GM23338 (cell line): ENCODE data around the gene ADAP1. TPM values are rescaled to one million over a fixed set of nuclear protein-coding genes. Genes with fewer than 3 reads are reported as not detected.
"Not testable (repeated sequence)": the region's sequence is repeated elsewhere in the genome, so short reads cannot be mapped to it uniquely, and the experiment has no call there.

Experiments
- ATAC-seq: fragments of 200-7000 bp; cut with Tn5 transposase; 3 replicates; pipeline ENCODE4 v1.9.1; 2020
- DNase-seq: peaks from one replicate; pipeline ENCODE4 v3.0.0-alpha.2; 2015; ENCODE audit warnings: low spot score
- H2AFZ ChIP-seq: fragments of 200-600 bp; sonication (generic); 2 replicates; pipeline ENCODE4 v1.8.0; 2016; ENCODE audit warnings: antibody characterized with exemption, mild to moderate bottlenecking, moderate library complexity
- H3F3A ChIP-seq: fragments of 200-600 bp; sonication (generic); replicated peaks from 2 replicates; pipeline ENCODE4 v1.8.0; 2017; ENCODE audit warnings: antibody characterized with exemption, mixed run types, low read depth
- H3K27ac ChIP-seq: fragments of 200-600 bp; sonication (generic); 2 replicates; pipeline ENCODE4 v1.6.1; 2016; ENCODE audit warnings: low read depth
- H3K27me3 ChIP-seq: fragments of 200-600 bp; sonication (generic); 2 replicates; pipeline ENCODE4 v1.8.0; 2016; ENCODE audit warnings: mild to moderate bottlenecking, mixed run types, moderate library complexity; ENCODE audit not compliant: insufficient read depth
- H3K36me3 ChIP-seq: fragments of 200-600 bp; sonication (generic); 2 replicates; pipeline ENCODE4 v1.8.0; 2016; ENCODE audit warnings: mild to moderate bottlenecking; ENCODE audit not compliant: insufficient read depth
- H3K4me1 ChIP-seq: fragments of 200-600 bp; sonication (generic); 2 replicates; pipeline ENCODE4 v1.8.0; 2016; ENCODE audit warnings: mild to moderate bottlenecking, moderate library complexity; ENCODE audit not compliant: insufficient read depth
- H3K4me2 ChIP-seq: fragments of 200-600 bp; sonication (generic); 2 replicates; pipeline ENCODE4 v1.7.1; 2017; ENCODE audit warnings: mixed run types
- H3K4me3 ChIP-seq: fragments of 200-600 bp; sonication (generic); 2 replicates; pipeline ENCODE4 v1.6.1; 2016; ENCODE audit warnings: mixed run types
- H3K79me2 ChIP-seq: fragments of 200-600 bp; sonication (generic); replicated peaks from 2 replicates; pipeline ENCODE4 v1.8.0; 2017; ENCODE audit warnings: mild to moderate bottlenecking; ENCODE audit not compliant: insufficient read depth
- H3K9me2 ChIP-seq: fragments of 200-600 bp; sonication (generic); 2 replicates; pipeline ENCODE4 v1.8.0; 2017; ENCODE audit not compliant: insufficient read depth
- H4K20me1 ChIP-seq: fragments of 200-600 bp; sonication (generic); replicated peaks from 2 replicates; pipeline ENCODE4 v1.8.0; 2017; ENCODE audit warnings: mild to moderate bottlenecking; ENCODE audit not compliant: insufficient read depth
- H3K27ac Mint-ChIP-seq: 2 replicates; pipeline ENCODE4 v1.8.0; 2020; ENCODE audit warnings: inconsistent platforms, mild to moderate bottlenecking, moderate library complexity, mixed read lengths
- H3K27me3 Mint-ChIP-seq: 3 replicates; pipeline ENCODE4 v1.8.0; 2022; ENCODE audit warnings: low read depth, mild to moderate bottlenecking, moderate library complexity, mixed read lengths, inconsistent platforms; ENCODE audit not compliant: insufficient read depth, poor library complexity
- H3K36me3 Mint-ChIP-seq: 3 replicates; pipeline ENCODE4 v1.8.0; 2021; ENCODE audit warnings: low read depth, mild to moderate bottlenecking, inconsistent platforms, moderate library complexity, mixed read lengths
- H3K4me1 Mint-ChIP-seq: 3 replicates; pipeline ENCODE4 v1.8.0; 2020; ENCODE audit warnings: mild to moderate bottlenecking, inconsistent platforms, mixed read lengths
- H3K4me3 Mint-ChIP-seq: 3 replicates; pipeline ENCODE4 v1.8.0; 2021; ENCODE audit warnings: moderate library complexity, mild to moderate bottlenecking, inconsistent platforms, mixed read lengths
- H3K9me3 Mint-ChIP-seq: 3 replicates; pipeline ENCODE4 v1.8.0; 2020; ENCODE audit warnings: moderate library complexity, mild to moderate bottlenecking, inconsistent platforms, mixed read lengths
- CREB1 ChIP-seq: fragments of 250-450 bp; sonication (Bioruptor Pico); IDR thresholded peaks from 2 replicates; pipeline ENCODE4 v1.5.0; 2020; ENCODE audit warnings: low read depth, mild to moderate bottlenecking, moderate library complexity
- CTCF ChIP-seq, 2 experiments: fragments of 200-600 bp in 1 of 2; sonication (generic) in 1 of 2; conservative IDR thresholded peaks; 2 replicates each; pipeline versions ENCODE4 v1.5.1 to v1.6.1; 2016 to 2017; ENCODE audit warnings: antibody characterized with exemption in 2 of 2, low read depth in 2 of 2, mild to moderate bottlenecking in 2 of 2, moderate library complexity in 1 of 2
- ETS1 ChIP-seq: IDR thresholded peaks from 2 replicates; pipeline ENCODE4 v1.6.1; 2016; ENCODE audit warnings: antibody characterized with exemption
- EZH2 ChIP-seq: fragments of 200-600 bp; sonication (generic); IDR thresholded peaks from one replicate; pipeline ENCODE4 v1.8.0; 2017; ENCODE audit warnings: antibody characterized with exemption, mild to moderate bottlenecking, low read depth; ENCODE audit not compliant: unreplicated experiment
- EZH2phosphoT487 ChIP-seq: fragments of 200-600 bp; sonication (generic); IDR thresholded peaks from one replicate; pipeline ENCODE4 v1.8.1; 2018; ENCODE audit warnings: antibody characterized with exemption; ENCODE audit not compliant: unreplicated experiment
- JUNB ChIP-seq: IDR thresholded peaks from one replicate; pipeline ENCODE4 v1.6.1; 2016; ENCODE audit warnings: antibody characterized with exemption; ENCODE audit not compliant: unreplicated experiment
- NANOG ChIP-seq: IDR thresholded peaks from 2 replicates; pipeline ENCODE4 v1.6.1; 2016; ENCODE audit warnings: antibody characterized with exemption, borderline replicate concordance
- REST ChIP-seq: IDR thresholded peaks from one replicate; pipeline ENCODE4 v1.6.1; 2018; ENCODE audit warnings: antibody characterized with exemption; ENCODE audit not compliant: unreplicated experiment
- STAT1 ChIP-seq: IDR thresholded peaks from one replicate; pipeline ENCODE4 v1.6.1; 2016; ENCODE audit warnings: antibody characterized with exemption; ENCODE audit not compliant: unreplicated experiment
- polyA plus RNA-seq: library from polyadenylated mRNA; unstranded; fragments of >200 nt; fragmentation: Nextera tagmentation; extraction: Ambion mirVana; gene quantifications from 2 replicates; pipeline ENCODE4 v1.2.1, GENCODE V29; 2016
- total RNA-seq: library from RNA; depleted of rRNA; stranded (reverse); fragments of >200 nt; shearing (Covaris generic); gene quantifications from 2 replicates; pipeline ENCODE4 v1.2.3, GENCODE V29; 2014

ADAP1 gene
- total and polyA plus RNA-seq, 2 experiments from 2014 or later, result 2.2 to 9.6 TPM

GRCh38 chr7:960269-960871 is 5.9 kb upstream of the ADAP1 start (continued):
- no peak for TF ChIP-seq REST
- no peak for TF ChIP-seq CTCF (conservative IDR thresholded peaks at IDR 0.05; ENCODE audit: low read depth in 2 of 2)
- no peak for TF ChIP-seq ETS1
- no peak for TF ChIP-seq CREB1
- no peak for TF ChIP-seq EZH2
- TF ChIP-seq EZH2phosphoT487, result no peak
- no peak for TF ChIP-seq STAT1
- no peak for TF ChIP-seq JUNB
- TF ChIP-seq NANOG, result no peak

GRCh38 chr7:959740-960139 is 5.3 kb upstream of the ADAP1 start:
- not testable (repeated sequence) for H3F3A ChIP-seq, H3K4me2 ChIP-seq, H3K4me3 Mint-ChIP-seq, H3K36me3 ChIP-seq, H2AFZ ChIP-seq, H3K4me1 Mint-ChIP-seq, H3K27ac ChIP-seq, H3K36me3 Mint-ChIP-seq, ATAC-seq, H3K27ac Mint-ChIP-seq, H4K20me1 ChIP-seq, H3K4me1 ChIP-seq, H3K4me3 ChIP-seq, H3K9me3 Mint-ChIP-seq, DNase-seq, H3K79me2 ChIP-seq, H3K9me2 ChIP-seq
- H3K27me3 Mint-ChIP-seq, result peaks cover 25% of the 10 kb centered on the region
- H3K27me3 ChIP-seq, result peaks cover 14% of the 10 kb centered on the region; the same call in 1 of the 2 replicates
